GM12873 (cell line): ENCODE measurements around the gene TOPAZ1.

ENCODE experiments used
- CTCF ChIP-seq: IDR thresholded peaks from 2 replicates; pipeline ENCODE4 v1.5.1; 2012; ENCODE audit warnings: low read depth, mild to moderate bottlenecking, moderate library complexity, low read length, control low read depth; ENCODE audit not compliant: insufficient read depth; ENCODE audit errors: missing control alignments

The TOPAZ1 gene

GRCh38 chr3:44222337-44222736 is 19.3 kb upstream of the TOPAZ1 start:
- no peak for TF ChIP-seq CTCF

- TF ChIP-seq CTCF: no peak
Observed at GRCh38 chr3:44223299-44223698, 18.4 kb upstream of the TOPAZ1 start.

- TF ChIP-seq CTCF: no peak
Observed at GRCh38 chr3:44224131-44224530, 17.6 kb upstream of the TOPAZ1 start.

GRCh38 chr3:44226573-44226972 is 15.1 kb upstream of the TOPAZ1 start:
- no peak for TF ChIP-seq CTCF

GRCh38 chr3:44227632-44228031 is 14.1 kb upstream of the TOPAZ1 start:
- TF ChIP-seq CTCF: no peak

- TF ChIP-seq CTCF: no peak
Observed at GRCh38 chr3:44228900-44229299, 12.8 kb upstream of the TOPAZ1 start.

GRCh38 chr3:44232407-44232806 is 9.3 kb upstream of the TOPAZ1 start:
- TF ChIP-seq CTCF: no peak
